ENCODE measurements around the gene TACC3. TPM values are rescaled to one million over a fixed set of nuclear protein-coding genes. Genes with fewer than 3 reads are reported as not detected.

TACC3 gene
- total RNA-seq, 1 donor from 2014 or later, result 159 TPM

GRCh38 chr4:1778642-1779392, 57.5 kb downstream of the TACC3 start:
- TF ChIP-seq CTCF (conservative IDR thresholded peaks at IDR 0.05), result no peak
- no peaks in the 10 kb centered on the region for H3K9me3 Mint-ChIP-seq
- H3K4me1 Mint-ChIP-seq, result peaks cover 30% of the 10 kb centered on the region
- peak overlapping the region; percentile 62 for H3K27ac Mint-ChIP-seq (ENCODE audit: unreplicated experiment)
- no peak for DNase-seq (ENCODE audit: low read depth, low spot score)
- H3K36me3 Mint-ChIP-seq (ENCODE audit: low read depth), result no peaks in the 10 kb centered on the region
- peaks cover 2% of the 10 kb centered on the region for H3K27me3 Mint-ChIP-seq (ENCODE audit: low read depth)
- H3K4me3 Mint-ChIP-seq, result peak overlapping the region; percentile 51

GRCh38 chr4:1779588-1780382, 58.5 kb downstream of the TACC3 start:
- Mint-ChIP-seq H3K4me1 (peaks cover 30% of the 10 kb centered on the region), H3K36me3 (ENCODE audit: low read depth) (no peaks in the 10 kb centered on the region), H3K27ac (ENCODE audit: unreplicated experiment) (no peak overlapping the region), H3K27me3 (ENCODE audit: low read depth) (peaks cover 2% of the 10 kb centered on the region), H3K9me3 (no peaks in the 10 kb centered on the region), H3K4me3 (no peak overlapping the region)
- TF ChIP-seq CTCF (conservative IDR thresholded peaks at IDR 0.05), result no peak
- DNase-seq (ENCODE audit: low read depth, low spot score), result no peak

- Mint-ChIP-seq H3K27ac (ENCODE audit: unreplicated experiment) (no peak overlapping the region), H3K36me3 (ENCODE audit: low read depth) (no peaks in the 10 kb centered on the region), H3K27me3 (ENCODE audit: low read depth) (peaks cover 2% of the 10 kb centered on the region), H3K4me3 (no peak overlapping the region), H3K4me1 (peaks cover 29% of the 10 kb centered on the region), H3K9me3 (no peaks in the 10 kb centered on the region)
- no peak for DNase-seq (ENCODE audit: low read depth, low spot score)
- TF ChIP-seq CTCF (conservative IDR thresholded peaks at IDR 0.05), result no peak
These were observed 59.1 kb downstream of the TACC3 start for GRCh38 chr4:1780435-1780834.

- no peak for DNase-seq (ENCODE audit: low read depth, low spot score)
- H3K36me3 Mint-ChIP-seq (ENCODE audit: low read depth), result no peaks in the 10 kb centered on the region
- peaks cover 13% of the 10 kb centered on the region for H3K4me1 Mint-ChIP-seq
- H3K27me3 Mint-ChIP-seq (ENCODE audit: low read depth), result no peaks in the 10 kb centered on the region
- no peaks in the 10 kb centered on the region for H3K9me3 Mint-ChIP-seq
- no peak for TF ChIP-seq CTCF (conservative IDR thresholded peaks at IDR 0.05)
- H3K27ac Mint-ChIP-seq (ENCODE audit: unreplicated experiment), result no peak overlapping the region
- H3K4me3 Mint-ChIP-seq, result no peak overlapping the region
These were observed 61.7 kb downstream of the TACC3 start for GRCh38 chr4:1783015-1783414.

- no peak for DNase-seq (ENCODE audit: low read depth, low spot score)
- H3K36me3 Mint-ChIP-seq (ENCODE audit: low read depth), result no peaks in the 10 kb centered on the region
- peaks cover 5% of the 10 kb centered on the region for H3K27me3 Mint-ChIP-seq (ENCODE audit: low read depth)
- H3K4me3 Mint-ChIP-seq, result no peak overlapping the region
- H3K4me1 Mint-ChIP-seq, result peaks cover 6% of the 10 kb centered on the region
- no peak overlapping the region for H3K27ac Mint-ChIP-seq (ENCODE audit: unreplicated experiment)
- no peak for TF ChIP-seq CTCF (conservative IDR thresholded peaks at IDR 0.05)
- no peaks in the 10 kb centered on the region for H3K9me3 Mint-ChIP-seq
These were observed 62.6 kb downstream of the TACC3 start for GRCh38 chr4:1783970-1784369.

Measured in neural crest cell (in vitro differentiated cells).